ENCODE data around the gene AHCYL1.
A peak's percentile ranks its signal among the peaks of the same experiment; 100 is the strongest.

AHCYL1 gene

GRCh38 chr1:109977225-109977624, 7.3 kb upstream of the AHCYL1 start:
- no peak for DNase-seq

- no peak for DNase-seq
Observed at GRCh38 chr1:109977657-109978378, 6.7 kb upstream of the AHCYL1 start.

- DNase-seq: no peak
Observed at GRCh38 chr1:109978761-109979488, 5.6 kb upstream of the AHCYL1 start.

- DNase-seq: no peak
Observed at GRCh38 chr1:109979489-109980091, 5.0 kb upstream of the AHCYL1 start.

- DNase-seq: no peak
Observed at GRCh38 chr1:109980324-109981003, 4.1 kb upstream of the AHCYL1 start.

GRCh38 chr1:109981004-109981335, 3.6 kb upstream of the AHCYL1 start:
- no peak for DNase-seq

- DNase-seq: no peak
Observed at GRCh38 chr1:109983380-109984189, 980 bp upstream of the AHCYL1 start.

GRCh38 chr1:109984190-109984455, 442 bp upstream of the AHCYL1 start:
- no peak for DNase-seq

- no peak for DNase-seq
Observed at GRCh38 chr1:109985247-109986053, 885 bp downstream of the AHCYL1 start.

- DNase-seq: no peak
Observed at GRCh38 chr1:109986054-109986444, 1.5 kb downstream of the AHCYL1 start.

GRCh38 chr1:109988349-109988914, 3.9 kb downstream of the AHCYL1 start:
- no peak for DNase-seq

GRCh38 chr1:109989506-109990301, 5.1 kb downstream of the AHCYL1 start:
- no peak for DNase-seq

GRCh38 chr1:109990302-109990653, 5.7 kb downstream of the AHCYL1 start:
- no peak for DNase-seq

- DNase-seq: no peak
Observed at GRCh38 chr1:109991400-109991925, 6.9 kb downstream of the AHCYL1 start.

- peak; percentile 35 for DNase-seq
Observed at GRCh38 chr1:109993885-109994284, 9.3 kb downstream of the AHCYL1 start.

- no peak for DNase-seq
Observed at GRCh38 chr1:109994654-109995053, 10.1 kb downstream of the AHCYL1 start.

GRCh38 chr1:109995536-109995935, 11.0 kb downstream of the AHCYL1 start:
- DNase-seq: no peak

GRCh38 chr1:109996476-109996875, 11.9 kb downstream of the AHCYL1 start:
- no peak for DNase-seq

- DNase-seq: no peak
Observed at GRCh38 chr1:109997204-109997866, 12.8 kb downstream of the AHCYL1 start.

- DNase-seq: no peak
Observed at GRCh38 chr1:109997867-109998229, 13.3 kb downstream of the AHCYL1 start.
